EL (cell line): ENCODE results near the gene DPP8.

ENCODE experiments used
- DNase-seq: peaks from one replicate; pipeline ENCODE4 v3.0.0-alpha.2; 2016

DPP8 gene

DNA sequence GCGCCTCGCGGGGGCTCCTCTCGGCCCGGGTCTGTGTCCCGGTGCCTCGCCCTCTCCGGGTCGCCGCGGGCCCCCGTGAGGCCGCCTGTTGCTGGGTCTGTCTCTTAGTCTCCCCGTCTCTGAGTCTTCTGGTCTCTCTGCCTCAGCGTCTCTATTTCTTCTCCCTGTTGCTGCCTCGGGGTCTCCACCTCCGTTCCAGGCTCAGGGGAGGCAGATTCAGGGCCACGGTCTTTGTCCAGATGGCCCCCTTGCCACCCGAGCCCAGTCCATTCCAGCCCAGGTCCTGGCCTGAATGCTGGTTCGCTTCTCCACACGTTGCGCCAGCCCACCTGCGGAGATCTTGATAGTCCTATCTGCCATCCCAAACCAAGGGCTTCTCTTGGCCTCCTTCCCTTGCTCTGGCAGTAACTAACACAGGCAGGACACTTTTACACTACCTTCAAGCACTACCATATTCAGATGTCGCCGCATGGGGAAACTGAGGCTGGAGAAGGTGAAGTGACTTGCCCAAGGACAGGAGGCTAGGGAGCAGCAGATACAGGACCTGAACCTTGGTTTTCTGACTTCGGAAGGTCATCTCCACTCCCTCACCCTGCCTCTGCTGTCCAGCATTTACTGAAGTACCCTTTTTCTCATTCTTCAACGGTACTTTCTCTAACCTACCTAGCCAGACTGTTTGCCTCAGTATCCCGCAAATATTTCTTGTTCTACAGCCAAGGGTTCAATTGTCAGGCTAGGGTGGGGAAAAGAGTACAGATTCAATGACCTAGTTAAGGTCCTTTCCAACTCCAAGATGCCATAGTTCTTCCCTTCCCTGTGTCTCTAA, 94.1 kb downstream of the DPP8 start:
- DNase-seq = no peak

DNA sequence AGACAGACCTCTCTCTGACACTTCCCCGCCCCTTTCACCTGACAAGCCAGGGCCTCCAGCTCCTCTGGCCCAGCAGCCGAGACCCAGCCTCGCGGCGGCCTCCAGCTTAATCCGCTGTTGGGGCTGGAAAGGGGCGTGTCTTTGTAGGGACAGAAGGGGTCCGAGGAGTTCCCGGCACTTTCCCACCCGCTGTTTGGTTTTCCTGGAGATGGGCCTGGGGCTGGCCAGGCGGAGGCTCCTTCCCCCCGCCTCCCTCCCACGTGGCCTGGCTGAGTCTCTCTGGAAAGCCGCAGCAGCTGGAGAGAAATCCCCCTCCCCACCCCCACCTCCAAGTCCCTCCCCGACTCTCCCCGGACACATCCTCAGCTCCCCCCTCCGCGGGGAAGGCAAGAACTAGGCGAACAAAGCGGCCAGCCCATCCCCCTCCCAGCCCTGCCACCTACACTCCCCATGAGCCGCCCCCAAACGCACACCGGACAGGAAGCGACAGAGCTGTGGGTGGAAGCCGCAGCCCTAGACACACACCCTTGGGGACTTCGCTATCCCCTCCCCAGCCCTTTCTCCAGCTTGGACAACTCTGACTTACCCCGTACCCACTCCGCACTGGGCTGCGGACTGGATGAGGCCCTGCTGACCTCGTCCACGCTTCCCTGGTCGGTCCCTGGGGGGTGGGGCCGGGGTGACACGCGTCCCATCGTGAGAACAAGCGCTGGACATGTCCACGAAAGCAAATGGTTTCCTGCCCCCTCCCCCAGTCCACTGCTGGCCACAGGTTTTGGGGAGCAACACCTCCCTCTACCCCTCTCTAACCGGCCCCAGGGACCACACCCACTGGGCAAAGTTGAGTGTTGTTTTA, 95.9 kb downstream of the DPP8 start:
- DNase-seq = peak; percentile 57

DNA sequence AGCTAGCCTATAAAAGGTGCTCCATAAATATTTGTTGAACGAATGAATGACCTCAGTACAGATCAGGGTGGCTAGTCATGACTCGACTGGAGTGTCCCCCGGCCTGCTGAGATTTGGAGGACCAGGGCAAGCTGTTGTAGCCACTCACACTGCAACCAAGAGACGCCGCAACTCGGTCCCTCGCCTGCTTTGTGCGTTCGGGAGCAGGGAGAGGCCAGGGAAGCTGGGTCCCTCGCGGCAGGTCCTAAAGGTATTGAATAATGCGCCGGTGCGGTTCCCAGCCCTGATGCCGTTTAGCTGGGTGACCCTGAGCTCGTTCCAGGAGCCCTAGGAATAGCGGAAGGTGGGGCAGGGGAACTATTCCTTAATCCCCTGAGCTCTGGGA, 96.5 kb downstream of the DPP8 start:
- DNase-seq = no peak

DNA sequence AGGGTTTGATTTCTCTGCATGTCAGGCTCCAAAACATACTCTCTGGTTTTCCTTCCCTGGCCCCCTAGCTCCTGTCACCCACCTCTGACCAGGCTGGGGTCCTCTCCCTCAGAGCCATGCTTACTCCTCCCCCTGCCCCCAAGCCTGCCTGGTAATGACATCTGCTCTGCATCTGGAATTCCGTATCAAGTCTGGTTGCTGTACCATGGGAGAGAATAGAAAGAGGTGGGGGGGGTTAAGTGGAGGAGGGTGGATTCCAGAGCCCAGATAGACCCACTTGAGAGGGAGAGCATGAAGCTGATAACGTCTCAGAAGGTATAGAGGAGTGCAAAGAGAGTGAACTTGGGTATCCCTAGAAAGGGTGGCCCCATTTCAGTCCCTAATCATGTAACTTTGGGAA, 98.9 kb downstream of the DPP8 start:
- DNase-seq = no peak

DNA sequence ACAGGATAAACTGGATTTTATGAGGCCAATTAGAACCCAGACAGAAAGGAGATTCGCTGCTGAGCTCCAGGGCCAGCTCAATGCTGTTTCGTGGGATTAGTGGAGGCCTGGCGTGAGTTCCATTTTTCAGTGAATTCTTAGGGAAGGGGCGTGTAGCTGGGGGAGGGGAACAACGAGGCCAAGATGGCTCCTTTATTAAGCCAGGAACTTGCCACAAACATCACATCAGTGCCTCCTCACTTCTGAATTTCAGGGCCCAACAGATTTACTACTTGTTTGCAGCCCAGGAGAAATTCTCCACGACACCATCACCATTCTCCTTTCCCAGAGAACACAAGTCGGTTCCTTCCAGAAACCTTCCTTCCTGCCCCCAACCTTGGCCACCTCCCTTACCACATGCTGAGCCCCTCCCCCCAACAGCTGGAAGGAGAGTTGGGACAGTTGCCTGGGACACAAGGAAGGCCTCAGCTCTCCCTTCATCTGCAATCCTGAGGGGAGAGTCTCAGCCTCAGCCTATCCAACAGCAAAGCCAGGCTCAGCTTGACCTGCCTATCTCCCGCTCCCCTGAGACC, 100.6 kb downstream of the DPP8 start:
- no peak for DNase-seq

DNA sequence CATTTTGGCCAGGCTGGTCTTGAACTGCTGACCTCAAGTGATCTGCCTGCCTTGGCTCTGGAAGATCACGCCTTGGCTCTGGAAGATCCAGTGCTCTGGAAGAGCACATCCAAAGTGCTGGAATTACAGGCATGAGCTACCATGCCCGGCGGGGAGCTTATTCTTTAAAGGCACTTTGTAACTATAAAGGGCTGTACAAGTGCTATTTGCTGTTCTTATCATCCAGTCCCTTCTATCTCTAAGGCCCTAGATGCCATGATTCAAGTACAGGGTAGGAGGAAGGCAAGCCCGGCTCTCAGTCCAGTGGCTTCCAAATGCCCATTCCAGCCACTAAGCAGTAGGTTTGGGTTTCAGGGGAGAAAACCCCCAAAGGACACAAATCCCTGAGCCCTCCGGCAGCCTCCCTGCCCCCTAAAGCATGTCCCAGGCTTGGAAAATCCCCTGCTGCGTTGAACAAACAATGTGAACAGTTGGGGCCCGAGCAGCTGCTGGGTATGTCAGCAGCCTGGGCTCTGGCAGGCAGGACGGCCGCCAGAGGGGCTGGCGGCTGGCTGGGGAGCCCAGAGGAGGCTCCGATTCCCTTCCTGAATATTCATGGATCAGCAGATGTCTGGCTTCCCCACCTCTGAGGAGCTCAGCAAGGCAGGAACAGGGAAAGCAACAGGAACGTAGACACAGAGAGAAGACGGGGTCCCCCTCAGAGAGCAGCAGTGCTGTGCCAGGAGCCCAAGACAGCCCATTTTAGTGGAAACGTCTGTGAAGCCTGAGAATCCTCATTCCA, 102.5 kb downstream of the DPP8 start:
- DNase-seq = peak; percentile 26

DNA sequence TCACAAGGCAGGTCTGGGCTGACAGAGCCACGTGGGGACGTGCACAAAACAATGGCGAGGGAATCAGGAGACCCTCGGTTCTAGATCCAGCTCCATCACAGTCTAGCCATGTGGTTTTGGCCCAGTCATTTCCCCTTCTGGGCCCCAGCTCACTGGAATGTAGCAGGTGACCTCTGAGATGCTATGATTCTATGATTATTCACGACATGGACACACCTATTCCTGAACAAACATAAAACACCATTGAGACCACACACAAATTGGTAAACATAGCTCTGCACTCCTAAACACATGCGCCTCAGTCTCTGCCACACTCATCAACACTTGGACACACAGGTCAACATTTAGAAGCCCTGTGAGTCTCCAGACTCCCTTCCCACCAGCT, 103.7 kb downstream of the DPP8 start:
- DNase-seq = no peak

DNA sequence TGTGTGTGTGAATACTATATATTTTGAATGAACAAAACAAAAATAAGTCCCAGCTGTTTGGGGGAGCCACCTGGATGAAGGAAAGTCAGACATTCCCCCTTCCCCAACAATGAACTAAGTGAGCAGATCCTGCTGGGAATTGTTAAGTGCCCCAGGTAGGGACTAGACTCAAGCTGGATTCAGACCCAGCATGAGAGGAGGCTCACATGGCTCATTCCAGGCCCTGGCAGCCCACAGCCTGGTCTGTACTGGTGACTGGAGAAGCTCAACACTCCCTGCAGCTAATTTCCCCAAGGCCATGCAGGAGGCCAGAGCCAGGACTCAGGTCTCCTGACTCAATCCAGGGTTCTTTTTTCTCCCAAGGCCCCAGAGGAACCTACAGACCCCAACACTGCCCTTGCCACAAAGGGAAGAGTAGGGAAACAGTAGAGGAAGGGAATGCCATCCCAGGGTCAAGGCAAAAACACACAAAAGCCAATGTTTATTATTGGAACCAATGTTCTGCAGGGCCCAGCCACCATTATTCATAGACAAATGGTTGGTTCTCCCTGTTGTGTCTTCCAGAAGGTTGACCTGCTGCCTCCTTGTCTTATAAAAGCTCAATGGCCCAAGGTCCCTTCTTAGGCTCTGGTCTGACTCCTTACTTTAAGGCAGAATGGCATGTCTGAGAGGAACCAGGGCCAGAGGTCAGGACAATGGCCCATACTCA, 104.3 kb downstream of the DPP8 start:
- no peak for DNase-seq

DNA sequence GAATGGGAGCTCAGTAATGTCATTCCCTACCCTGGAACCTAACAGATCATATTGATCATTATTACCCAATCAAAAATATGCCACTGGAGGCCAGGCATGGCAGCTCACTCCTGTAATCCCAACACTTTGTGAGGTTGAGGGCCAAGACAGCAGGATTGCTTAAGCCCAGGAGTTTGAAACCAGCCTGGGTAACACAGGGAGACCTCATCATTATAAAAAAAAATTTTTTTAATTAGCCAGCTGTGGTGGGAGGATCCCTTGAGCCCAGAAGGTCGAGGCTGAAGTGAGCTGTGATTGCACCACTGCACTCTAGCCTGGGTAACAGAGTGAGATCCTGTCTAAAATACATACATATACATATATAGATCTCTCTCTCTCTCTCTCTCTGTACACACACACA, 104.9 kb downstream of the DPP8 start:
- DNase-seq = no peak

DNA sequence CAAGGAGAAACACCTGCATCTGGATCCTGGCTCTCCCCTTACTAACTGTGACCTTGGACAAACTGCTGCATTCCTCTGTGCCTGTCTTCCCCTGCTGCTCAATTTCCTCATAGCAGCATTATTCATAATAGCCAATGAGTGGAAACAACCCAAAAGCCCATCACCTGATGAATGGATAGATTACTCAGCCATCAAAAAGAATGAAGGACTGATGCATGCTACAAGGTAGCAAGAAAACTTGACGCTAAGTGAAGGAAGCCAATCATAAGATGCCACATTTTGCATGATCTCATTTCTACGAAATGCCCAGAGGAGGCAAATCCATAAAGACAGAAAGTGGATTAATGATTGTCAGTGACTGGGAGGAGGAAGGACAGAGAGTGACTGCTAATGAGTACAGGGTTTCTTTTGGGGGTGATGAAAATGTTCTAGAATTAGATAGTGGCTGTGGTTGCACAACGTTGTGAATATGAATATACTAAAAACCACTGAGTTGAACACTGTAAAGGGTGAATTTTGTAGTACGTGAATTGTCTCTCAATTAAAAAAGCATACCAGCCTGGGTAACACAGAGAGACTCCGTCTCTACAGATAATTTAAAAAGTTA, 105.9 kb downstream of the DPP8 start:
- DNase-seq = no peak

DNA sequence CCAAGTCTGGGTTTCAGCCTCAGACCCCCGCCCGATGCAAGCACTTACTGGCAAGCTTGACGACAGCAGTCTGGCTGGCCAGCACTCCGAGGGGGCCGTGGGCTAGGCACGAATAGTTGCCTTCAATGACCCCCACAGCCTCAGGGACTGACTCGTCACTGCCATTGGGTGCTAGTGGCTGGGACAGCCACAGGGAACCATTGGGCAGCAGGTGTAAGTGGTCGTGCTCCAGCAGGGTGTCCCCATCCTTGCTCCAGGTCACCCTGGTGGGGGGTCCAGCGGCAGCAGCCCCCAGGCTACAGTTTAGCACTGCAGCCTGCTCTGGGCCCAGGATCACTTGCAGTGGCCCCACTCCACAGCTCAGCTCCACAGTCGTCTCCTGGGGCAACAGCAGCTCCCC, 106.5 kb downstream of the DPP8 start:
- no peak for DNase-seq

DNA sequence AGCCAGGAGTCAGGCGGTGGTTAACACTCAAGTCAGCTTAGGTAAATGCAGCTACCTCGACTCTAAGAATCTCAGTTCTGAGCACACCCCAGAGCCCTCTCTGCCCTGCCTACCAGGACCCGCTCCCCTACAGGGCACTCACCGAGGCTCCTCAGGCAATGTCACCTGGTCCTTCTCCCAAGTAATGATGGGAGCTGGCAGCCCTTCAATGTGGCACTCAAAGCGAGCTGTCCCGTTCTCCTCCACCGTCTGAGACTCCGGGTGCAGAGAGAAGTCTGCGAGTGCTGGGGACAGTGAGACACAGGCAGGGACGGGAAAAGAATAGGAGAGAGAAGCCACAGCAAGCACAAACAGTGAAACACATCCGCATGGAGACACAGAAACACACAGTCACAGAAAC, 107.5 kb downstream of the DPP8 start:
- no peak for DNase-seq

DNA sequence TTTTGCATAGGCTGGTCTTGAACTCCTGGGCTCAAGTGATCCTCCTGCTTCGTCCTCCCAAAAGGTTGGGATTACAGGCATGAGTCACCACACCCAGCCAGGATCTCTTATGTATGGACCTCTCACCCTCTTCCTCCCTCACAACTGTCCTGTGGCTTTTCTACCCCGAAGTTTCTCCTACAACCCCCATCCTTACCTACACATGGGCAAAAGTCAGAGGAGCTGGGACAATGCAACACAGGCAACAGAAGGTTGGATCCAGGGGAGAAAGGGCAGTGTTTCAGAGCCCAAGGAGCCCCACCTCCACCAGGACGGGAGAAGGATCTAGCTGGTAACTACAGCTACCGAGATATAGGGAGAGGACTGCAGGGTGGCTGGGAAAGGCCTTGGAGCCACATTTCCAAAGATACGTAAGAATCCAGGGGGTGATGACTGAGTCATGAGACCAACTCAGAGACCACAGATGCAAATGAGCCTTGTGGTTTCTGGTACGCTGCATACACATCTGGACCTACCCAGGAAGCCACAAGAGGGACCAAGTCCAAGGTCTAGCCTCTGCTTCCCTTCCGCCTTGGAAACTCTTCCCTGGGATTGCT, 108.4 kb downstream of the DPP8 start:
- peak; percentile 96 for DNase-seq

DNA sequence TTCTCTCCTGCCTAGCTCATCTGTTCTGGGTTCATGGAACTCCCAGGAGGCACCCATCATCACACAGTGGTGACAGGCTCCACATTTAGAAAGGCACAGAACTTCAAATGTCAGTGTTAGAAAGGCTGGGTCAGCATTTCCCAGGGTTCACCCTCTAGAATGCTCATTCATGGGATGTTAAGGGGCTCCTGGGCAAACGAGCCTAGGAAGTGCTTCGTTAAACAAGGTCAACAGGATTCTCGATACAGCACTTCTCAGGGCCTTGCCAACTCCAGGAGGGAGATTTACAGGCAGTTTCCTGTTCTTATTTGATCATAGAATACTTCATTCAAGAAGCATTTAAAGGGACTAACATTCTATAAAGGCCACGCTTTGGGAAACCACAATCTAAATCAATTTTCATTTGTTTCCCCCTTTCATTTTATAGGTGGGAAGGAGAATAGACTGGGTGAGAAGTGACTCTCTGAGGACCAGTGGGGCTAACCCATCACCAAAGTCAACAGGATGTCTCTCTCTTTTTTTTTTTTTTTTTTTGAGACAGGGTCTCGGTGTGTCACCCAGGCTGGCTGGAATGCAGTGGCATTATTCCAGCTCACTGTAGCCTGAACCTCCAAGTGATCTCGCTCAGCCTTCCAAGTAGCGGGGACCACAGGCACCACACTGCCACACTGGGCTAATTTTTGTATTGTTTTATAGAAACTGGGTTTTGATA, 109.0 kb downstream of the DPP8 start:
- no peak for DNase-seq

DNA sequence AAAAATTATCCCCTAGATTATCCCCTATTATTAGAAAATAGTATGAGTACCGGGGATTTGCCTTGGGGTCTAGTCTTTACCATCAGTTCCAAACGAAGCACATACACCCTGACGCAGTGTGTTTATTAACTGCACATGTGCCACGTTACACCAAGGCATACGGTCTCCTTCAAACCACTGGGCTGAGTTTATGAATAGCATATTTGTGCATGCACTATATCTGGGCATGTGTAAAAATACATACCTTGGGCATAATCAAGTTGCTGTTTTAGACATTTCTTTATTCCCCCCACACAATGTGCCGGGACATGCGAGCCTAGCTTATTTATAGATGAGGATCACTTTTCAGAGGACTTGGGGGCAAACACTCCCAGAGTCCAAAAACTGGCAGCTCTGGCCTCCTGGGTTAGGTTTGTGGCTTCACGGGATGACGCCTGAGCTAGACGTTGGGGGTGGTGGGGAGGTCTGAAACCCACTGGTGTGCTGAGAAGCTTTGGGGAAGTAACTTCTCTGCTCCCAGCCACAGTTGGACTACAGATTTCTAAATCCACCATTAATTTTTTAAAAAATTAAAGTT, 111.0 kb downstream of the DPP8 start:
- no peak for DNase-seq

DNA sequence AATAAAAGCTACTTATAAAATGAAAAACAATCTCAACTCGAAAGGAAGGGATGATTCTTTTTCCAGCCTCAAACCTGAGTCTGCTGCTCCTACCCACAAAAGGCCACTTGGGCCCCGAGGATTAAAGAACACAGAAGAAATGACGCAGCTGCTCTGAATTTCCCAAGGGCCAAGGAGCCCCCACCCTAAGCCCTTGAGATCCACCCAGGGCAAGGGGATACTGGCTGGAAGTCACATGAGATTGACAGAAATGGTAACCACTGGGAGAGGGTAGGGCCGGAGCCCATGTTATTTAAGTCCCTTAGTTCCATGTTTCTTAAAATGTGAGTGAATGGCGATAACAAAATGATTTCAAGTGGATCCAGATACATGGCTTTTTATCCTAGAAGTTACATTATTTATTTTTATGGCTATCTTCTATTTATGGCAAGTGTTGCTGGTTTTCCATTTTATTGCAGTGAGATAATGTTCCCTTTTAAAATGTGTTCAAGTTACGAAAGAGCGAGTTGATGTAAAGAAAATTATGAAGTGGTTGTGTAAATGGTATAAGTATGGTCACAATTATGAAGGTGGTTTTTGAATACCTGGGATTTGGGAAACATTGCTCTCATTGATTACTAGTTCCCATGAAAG, 111.6 kb downstream of the DPP8 start:
- no peak for DNase-seq

DNA sequence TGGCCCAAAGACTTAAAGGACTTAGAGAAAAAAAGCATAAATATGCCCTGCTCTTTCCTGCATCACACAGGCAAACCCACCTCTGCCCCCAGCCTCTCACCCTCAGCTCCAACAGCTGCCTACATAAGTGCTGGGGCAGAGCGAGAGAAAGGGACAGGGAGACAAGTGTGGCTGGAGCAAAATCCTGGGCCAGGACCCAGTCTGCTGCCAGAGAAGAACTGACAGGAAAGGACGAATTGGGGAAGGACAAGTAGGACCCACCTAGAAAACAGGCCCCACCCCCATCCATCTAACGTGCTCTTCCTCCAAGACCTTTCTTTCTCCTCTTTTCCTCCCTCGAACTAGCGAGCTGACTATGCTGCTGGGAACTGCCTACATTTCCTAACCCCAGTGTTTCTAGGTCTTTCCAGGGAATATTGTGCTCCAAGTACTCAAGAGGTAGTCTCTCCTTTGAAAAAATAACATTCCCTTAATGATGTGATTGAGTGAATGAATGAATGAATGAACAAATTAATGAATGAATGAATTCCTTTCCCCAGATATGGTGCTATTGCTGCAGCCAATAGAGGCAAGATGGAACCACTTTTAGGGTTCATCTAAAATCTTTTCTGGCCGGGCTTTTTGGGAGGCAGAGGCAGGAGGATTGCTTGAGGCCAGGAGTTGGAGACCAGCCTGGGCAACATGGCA, 113.2 kb downstream of the DPP8 start:
- DNase-seq = no peak

DNA sequence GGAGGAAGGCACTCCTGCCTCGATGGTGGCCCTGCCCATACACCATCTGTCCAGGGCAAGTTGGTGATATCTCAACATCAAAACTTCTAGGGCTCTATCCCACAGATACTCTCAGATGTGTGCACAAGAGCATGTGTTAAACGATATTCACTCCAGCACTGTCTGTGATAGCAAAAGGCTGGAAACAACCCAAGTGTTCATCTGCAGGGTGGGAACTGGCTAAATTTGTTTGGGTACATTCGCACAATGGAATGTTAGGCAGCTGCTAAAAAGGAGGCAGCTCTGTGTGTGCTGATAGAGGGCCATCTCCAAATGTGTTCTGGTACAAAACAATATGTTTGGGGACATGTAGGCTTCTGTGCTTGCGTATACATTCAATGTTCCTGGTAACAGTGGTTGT, 114.5 kb downstream of the DPP8 start:
- no peak for DNase-seq

DNA sequence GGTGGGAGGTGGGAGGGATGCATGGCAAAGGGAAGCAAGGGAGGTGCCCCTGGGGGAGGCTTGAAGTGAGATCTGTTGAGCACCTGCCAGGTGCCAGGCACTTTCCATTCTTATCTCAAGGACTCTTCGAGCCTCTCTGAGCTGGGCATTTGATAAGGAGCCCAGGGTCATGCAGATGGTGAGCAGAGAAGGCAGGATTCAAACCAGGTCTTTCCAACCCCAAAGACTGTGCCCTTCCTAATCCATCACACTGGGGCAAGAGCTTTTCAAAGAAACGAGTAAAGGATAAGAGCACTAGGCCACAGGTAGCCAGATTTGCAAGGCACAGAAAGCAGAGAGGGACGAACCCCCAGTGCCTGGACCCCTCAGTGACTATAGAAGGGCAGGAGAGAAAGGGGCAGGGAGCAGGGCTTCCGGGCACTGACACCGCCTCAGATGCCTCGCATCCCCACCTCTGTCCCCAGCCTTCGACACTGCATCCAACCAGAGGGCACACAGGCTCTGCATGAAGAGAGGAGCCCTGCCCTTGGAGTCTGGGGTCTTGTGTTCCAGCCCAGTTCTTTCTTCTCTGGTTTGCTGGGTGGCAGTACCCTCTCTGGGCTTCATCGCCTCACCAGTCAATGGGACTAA, 115.8 kb downstream of the DPP8 start:
- no peak for DNase-seq
